Activated naive CD8-positive, alpha-beta T cell treated with anti-CD3 and anti-CD28 coated beads, Interleukin-2, amount 10 ng/mL, durations not matched to agents 7 days and 5 days (primary cell): ENCODE measurements around the gene EGFL7. TPM values are rescaled to one million over a fixed set of nuclear protein-coding genes. Genes with fewer than 3 reads are reported as not detected.

Experiments used
- ATAC-seq: fragments of 150-1000 bp; cut with Tn5 transposase; one replicate; pipeline ENCODE4 v1.10.0; 2021; ENCODE audit warnings: low read depth, moderate library complexity
- POLR2A ChIA-PET: fragments of 350-600 bp; sonication (Branson Sonifier 250); formaldehyde crosslinking; loops from one replicate; lab custom pipeline; 2021; ENCODE audit warnings: antibody characterized with exemption; lab: Charles Lee
- DNase-seq: peaks from one replicate; pipeline ENCODE4 v3.0.0; 2021
- H3K27ac Mint-ChIP-seq: one replicate; pipeline ENCODE4 v1.8.0; 2022; ENCODE audit warnings: mild to moderate bottlenecking, mixed read lengths
- H3K27me3 Mint-ChIP-seq: one replicate; pipeline ENCODE4 v1.8.0; 2022; ENCODE audit warnings: mild to moderate bottlenecking, moderate library complexity, mixed read lengths
- H3K36me3 Mint-ChIP-seq: one replicate; pipeline ENCODE4 v1.8.0; 2021; ENCODE audit warnings: mild to moderate bottlenecking, mixed read lengths
- H3K4me1 Mint-ChIP-seq: one replicate; pipeline ENCODE4 v1.8.0; 2021; ENCODE audit warnings: mixed read lengths
- H3K4me3 Mint-ChIP-seq: one replicate; pipeline ENCODE4 v1.8.0; 2022; ENCODE audit warnings: mild to moderate bottlenecking, moderate library complexity, mixed read lengths
- H3K9me3 Mint-ChIP-seq: one replicate; pipeline ENCODE4 v1.8.0; 2021; ENCODE audit warnings: mixed read lengths
- total RNA-seq, 2 experiments: library from RNA; stranded (reverse); gene quantifications; one replicate each; pipeline ENCODE4 v1.2.3, GENCODE V29; 2021

EGFL7 gene
- total RNA-seq, 2 experiments from 2014 or later: 1.00 to 1.1 TPM

GRCh38 chr9:136672431-136673087 lies 9.8 kb downstream of the EGFL7 start:
- Mint-ChIP-seq H3K27me3 (no peaks in the 10 kb centered on the region), H3K4me3 (no peak overlapping the region), H3K36me3 (no peaks in the 10 kb centered on the region), H3K27ac (no peak overlapping the region), H3K4me1 (peaks cover 5% of the 10 kb centered on the region), H3K9me3 (no peaks in the 10 kb centered on the region)
- POLR2A ChIA-PET: interaction anchor here (1.0 to 2.3 kb wide), 4 partner anchors 12 to 54 kb away, joined by 3 to 9 read pairs (median 4); partner anchors contain the start of gene AGPAT2
- DNase-seq (no peak), ATAC-seq (no peak)

DNA sequence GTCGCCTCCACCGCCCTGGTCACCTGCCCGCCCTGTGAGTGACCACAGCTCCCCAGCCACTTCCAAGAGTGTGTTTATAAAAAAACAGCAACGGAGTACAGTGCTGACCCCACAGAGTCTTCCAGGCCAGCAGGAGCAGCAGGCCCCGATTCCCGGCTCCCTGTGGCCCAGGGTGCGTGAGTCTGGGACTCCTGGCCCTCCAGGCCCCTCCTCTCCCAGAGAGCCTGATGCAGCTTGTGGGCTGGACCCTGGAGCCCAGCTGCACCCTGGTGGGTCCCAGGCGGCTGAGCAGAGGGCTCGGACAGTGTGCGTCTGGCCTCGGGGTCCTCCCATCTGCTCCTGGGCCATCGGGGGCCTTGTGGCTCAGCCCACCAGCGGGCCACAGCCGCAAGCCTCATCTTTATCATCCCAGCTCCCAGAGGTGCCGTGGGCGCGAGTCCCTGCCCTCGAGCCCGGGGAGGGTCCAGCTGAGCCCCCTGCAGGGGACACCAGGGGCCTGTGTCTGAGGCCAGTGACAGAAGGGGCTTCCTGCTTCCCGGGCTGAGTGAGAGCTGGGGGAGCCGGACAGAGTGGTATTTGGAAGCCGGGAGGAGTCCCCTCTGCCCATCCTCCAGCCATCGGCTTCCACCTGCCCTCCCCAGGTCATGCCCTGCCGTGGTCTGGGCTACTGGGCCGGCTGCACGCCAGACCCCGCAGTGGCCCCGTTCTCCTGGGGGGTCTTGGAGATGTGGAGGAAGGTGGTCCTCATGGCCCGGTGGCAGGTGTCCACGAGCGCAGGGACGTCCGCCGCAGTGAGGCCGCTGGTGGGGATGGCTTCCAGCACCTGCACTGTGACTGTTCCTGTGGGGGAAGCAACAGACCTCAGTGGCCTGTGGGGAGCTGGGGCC lies 10.6 kb downstream of the EGFL7 start:
- Mint-ChIP-seq H3K27me3 (no peaks in the 10 kb centered on the region), H3K27ac (no peak overlapping the region), H3K4me1 (peaks cover 5% of the 10 kb centered on the region), H3K36me3 (no peaks in the 10 kb centered on the region), H3K9me3 (no peaks in the 10 kb centered on the region), H3K4me3 (no peak overlapping the region)
- no peak for ATAC-seq
- no peak for DNase-seq
- POLR2A ChIA-PET: interaction anchor here (1.0 to 2.3 kb wide), 3 partner anchors 13 to 53 kb away, joined by 3 to 9 read pairs (median 5); partner anchors contain the start of gene AGPAT2

- H3K9me3 Mint-ChIP-seq: no peaks in the 10 kb centered on the region
- no peaks in the 10 kb centered on the region for H3K4me1 Mint-ChIP-seq
- H3K27ac Mint-ChIP-seq: no peak overlapping the region
- no peaks in the 10 kb centered on the region for H3K36me3 Mint-ChIP-seq
- H3K27me3 Mint-ChIP-seq: no peaks in the 10 kb centered on the region
- no peak overlapping the region for H3K4me3 Mint-ChIP-seq
- POLR2A ChIA-PET: interaction anchor here (1.9 kb wide), 1 partner anchor 15 kb away, joined by 5 read pairs; no protein-coding TSS in a partner anchor
- ATAC-seq: no peak
- no peak for DNase-seq
Observed at GRCh38 chr9:136673975-136674785, 11.5 kb downstream of the EGFL7 start.

GRCh38 chr9:136674786-136675349 lies 12.2 kb downstream of the EGFL7 start:
- H3K36me3 Mint-ChIP-seq: no peaks in the 10 kb centered on the region
- POLR2A ChIA-PET: no interaction called here
- no peak overlapping the region for H3K4me3 Mint-ChIP-seq
- no peaks in the 10 kb centered on the region for H3K27me3 Mint-ChIP-seq
- no peaks in the 10 kb centered on the region for H3K9me3 Mint-ChIP-seq
- H3K27ac Mint-ChIP-seq: no peak overlapping the region
- no peak for ATAC-seq
- no peak for DNase-seq
- no peaks in the 10 kb centered on the region for H3K4me1 Mint-ChIP-seq

DNA sequence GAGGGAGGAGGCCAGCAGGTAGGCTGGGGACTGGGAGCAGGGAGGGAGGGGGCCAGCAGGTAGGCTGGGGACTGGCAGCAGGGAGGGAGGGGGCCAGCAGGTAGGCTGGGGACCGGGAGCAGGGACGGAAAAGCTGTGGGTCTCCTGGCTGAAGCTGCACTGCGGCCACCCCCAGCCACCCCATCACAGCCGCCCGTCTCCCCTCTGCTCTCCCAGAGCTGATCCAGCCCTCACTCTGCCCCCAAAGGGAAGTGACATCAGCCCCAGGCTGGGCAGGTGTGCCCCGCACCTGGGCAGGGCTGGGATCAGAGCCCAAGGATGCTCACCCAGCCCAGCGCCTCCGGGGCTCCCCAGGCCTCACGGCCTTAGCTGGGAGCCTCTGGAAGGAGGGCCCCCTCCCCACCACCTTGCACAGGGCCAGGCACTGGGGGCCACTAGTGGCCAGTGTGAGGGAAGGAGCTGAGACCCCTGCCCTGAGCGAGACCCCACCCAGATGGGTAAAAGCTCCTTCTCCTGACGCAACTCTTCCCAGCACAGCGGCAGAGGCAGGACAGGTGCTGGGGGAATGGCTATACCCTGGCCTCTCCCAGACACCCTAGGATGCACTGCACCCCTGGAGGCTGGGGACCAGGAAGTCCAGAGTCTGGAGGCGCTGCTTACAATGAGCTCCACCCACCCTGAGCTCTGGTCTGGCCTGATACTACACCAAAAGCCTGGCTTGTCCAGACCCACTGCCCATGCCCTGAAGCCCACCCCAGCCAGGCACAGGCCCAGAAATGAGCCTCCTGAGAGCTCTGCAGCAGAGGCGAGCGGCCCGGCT lies 13.0 kb downstream of the EGFL7 start:
- Mint-ChIP-seq H3K27ac (no peak overlapping the region), H3K36me3 (no peaks in the 10 kb centered on the region), H3K4me1 (no peaks in the 10 kb centered on the region), H3K4me3 (no peak overlapping the region), H3K9me3 (no peaks in the 10 kb centered on the region), H3K27me3 (no peaks in the 10 kb centered on the region)
- ATAC-seq (no peak), DNase-seq (no peak)
- POLR2A ChIA-PET: no interaction called here

DNA sequence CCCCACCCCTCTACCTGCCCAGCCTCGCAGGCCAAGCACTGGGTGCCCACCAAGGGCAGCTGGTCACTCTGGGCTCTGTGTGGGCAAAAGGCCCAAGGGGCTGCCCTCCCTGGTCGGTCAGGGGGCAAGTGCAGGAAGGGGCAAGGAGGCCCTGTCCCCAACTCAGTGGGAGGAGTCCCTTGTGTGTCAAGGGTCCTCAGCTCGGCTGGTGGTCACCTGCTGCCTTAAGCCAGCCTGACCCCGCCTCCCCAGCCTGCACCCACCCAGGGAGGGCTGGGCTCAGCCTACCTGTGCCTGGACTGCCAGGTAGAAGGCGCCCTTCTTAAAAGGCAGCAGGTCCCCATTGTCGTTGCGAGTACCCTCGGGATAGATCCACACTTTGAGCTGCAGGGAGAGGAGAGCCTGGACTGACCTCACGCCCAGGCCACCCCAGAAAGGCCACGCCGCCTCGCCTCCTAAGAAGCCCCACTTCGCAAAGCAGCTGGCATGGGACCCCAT lies 13.6 kb downstream of the EGFL7 start:
- Mint-ChIP-seq H3K9me3 (no peaks in the 10 kb centered on the region), H3K4me1 (no peaks in the 10 kb centered on the region), H3K27me3 (no peaks in the 10 kb centered on the region), H3K4me3 (no peak overlapping the region), H3K36me3 (no peaks in the 10 kb centered on the region), H3K27ac (no peak overlapping the region)
- no peak for DNase-seq
- POLR2A ChIA-PET: no interaction called here
- ATAC-seq: no peak

- Mint-ChIP-seq H3K27ac (no peak overlapping the region), H3K36me3 (no peaks in the 10 kb centered on the region), H3K9me3 (no peaks in the 10 kb centered on the region), H3K4me1 (no peaks in the 10 kb centered on the region), H3K4me3 (no peak overlapping the region), H3K27me3 (no peaks in the 10 kb centered on the region)
- DNase-seq (no peak), ATAC-seq (no peak)
- POLR2A ChIA-PET: no interaction called here
Observed at GRCh38 chr9:136676920-136677686, 14.4 kb downstream of the EGFL7 start.

DNA sequence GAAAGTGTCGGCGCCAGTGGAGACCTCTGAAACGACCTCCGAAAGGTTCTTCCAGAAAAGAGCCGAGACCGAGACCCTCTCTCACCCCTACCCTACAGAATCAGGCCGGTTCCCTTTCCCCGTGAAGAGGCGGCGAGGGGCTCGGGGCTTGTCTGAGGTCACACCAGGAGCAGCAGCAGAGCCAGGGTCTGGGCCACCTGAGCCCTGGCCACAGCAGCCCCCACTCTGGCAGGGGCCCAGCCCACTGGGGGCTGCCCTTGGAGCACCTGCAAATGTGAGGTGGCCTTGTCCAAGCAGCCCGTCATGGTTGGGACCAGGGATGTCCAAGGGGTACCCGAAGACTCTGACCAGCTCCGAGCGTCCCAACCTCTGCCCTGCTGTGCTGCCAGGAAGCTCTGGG lies 15.3 kb downstream of the EGFL7 start:
- Mint-ChIP-seq H3K27me3 (no peaks in the 10 kb centered on the region), H3K9me3 (no peaks in the 10 kb centered on the region), H3K4me3 (no peak overlapping the region), H3K27ac (no peak overlapping the region), H3K4me1 (no peaks in the 10 kb centered on the region), H3K36me3 (no peaks in the 10 kb centered on the region)
- POLR2A ChIA-PET: no interaction called here
- DNase-seq: no peak
- ATAC-seq: no peak

- H3K27me3 Mint-ChIP-seq: no peaks in the 10 kb centered on the region
- H3K4me1 Mint-ChIP-seq: no peaks in the 10 kb centered on the region
- H3K27ac Mint-ChIP-seq: no peak overlapping the region
- POLR2A ChIA-PET: no interaction called here
- H3K36me3 Mint-ChIP-seq: no peaks in the 10 kb centered on the region
- H3K9me3 Mint-ChIP-seq: no peaks in the 10 kb centered on the region
- ATAC-seq (no peak), DNase-seq (no peak)
- H3K4me3 Mint-ChIP-seq: no peak overlapping the region
Observed at GRCh38 chr9:136678624-136679023, 15.9 kb downstream of the EGFL7 start.

DNA sequence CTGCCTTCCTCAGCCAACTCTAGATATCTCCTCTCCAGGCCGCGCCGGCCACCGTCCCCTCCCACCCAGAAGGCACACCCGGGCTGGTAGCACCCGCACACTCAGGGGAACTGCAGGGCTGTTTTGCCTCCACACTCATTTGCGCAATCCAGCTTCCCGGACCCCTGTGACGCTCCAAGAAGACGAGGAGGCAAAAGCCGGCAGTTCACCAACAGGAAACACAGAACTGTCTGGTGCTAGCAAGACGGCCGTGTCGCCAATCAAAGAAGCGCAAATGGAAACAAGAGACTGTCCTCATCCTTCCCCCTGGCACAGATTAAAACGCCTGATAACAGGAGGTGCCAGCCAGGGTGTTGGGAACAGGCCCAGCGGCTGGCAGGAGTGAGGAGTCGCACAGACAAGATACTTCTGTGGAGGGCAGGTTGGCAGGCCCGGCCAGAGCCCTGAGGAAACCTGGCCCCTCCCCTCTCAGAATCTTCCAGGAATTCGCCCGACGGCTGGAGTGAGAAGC lies 16.8 kb downstream of the EGFL7 start:
- H3K4me3 Mint-ChIP-seq: no peak overlapping the region
- H3K27me3 Mint-ChIP-seq: no peaks in the 10 kb centered on the region
- no peaks in the 10 kb centered on the region for H3K4me1 Mint-ChIP-seq
- H3K27ac Mint-ChIP-seq: no peak overlapping the region
- DNase-seq (no peak), ATAC-seq (no peak)
- H3K36me3 Mint-ChIP-seq: no peaks in the 10 kb centered on the region
- POLR2A ChIA-PET: no interaction called here
- H3K9me3 Mint-ChIP-seq: no peaks in the 10 kb centered on the region

- no peak for DNase-seq
- Mint-ChIP-seq H3K4me1 (peaks cover 3% of the 10 kb centered on the region), H3K9me3 (no peaks in the 10 kb centered on the region), H3K27me3 (no peaks in the 10 kb centered on the region), H3K4me3 (no peak overlapping the region), H3K36me3 (no peaks in the 10 kb centered on the region), H3K27ac (no peak overlapping the region)
- no peak for ATAC-seq
- POLR2A ChIA-PET: no interaction called here
Observed at GRCh38 chr9:136681029-136681428, 18.3 kb downstream of the EGFL7 start.
